NCI-H345 treated with DMSO at 0.1 percent for 48 hours (cell line): ENCODE measurements around the gene PDK4.
"Not testable (repeated sequence)": the region's sequence is repeated elsewhere in the genome, so short reads cannot be mapped to it uniquely, and the experiment has no call there.

Source experiments
- DNase-seq: peaks from one replicate; lab custom pipeline; 2025; ENCODE audit not compliant: unreplicated experiment; lab: John Stamatoyannopoulos, UW

PDK4 gene

GRCh38 chr7:95605275-95605674, 9.0 kb upstream of the PDK4 start:
- no peak for DNase-seq

GRCh38 chr7:95604811-95605210, 8.5 kb upstream of the PDK4 start:
- DNase-seq: not testable (repeated sequence)

- DNase-seq: not testable (repeated sequence)
These were observed 8.1 kb upstream of the PDK4 start for GRCh38 chr7:95604397-95604796.

GRCh38 chr7:95602421-95602820, 6.1 kb upstream of the PDK4 start:
- no peak for DNase-seq

- no peak for DNase-seq
These were observed 5.0 kb upstream of the PDK4 start for GRCh38 chr7:95601316-95601715.

GRCh38 chr7:95599069-95599468, 2.8 kb upstream of the PDK4 start:
- DNase-seq: no peak

- no peak for DNase-seq
These were observed 2.2 kb upstream of the PDK4 start for GRCh38 chr7:95598511-95598910.

- DNase-seq: no peak
These were observed 544 bp downstream of the PDK4 start for GRCh38 chr7:95595746-95596197.

GRCh38 chr7:95594185-95594584, 2.1 kb downstream of the PDK4 start:
- no peak for DNase-seq

GRCh38 chr7:95593343-95593742, 3.0 kb downstream of the PDK4 start:
- no peak for DNase-seq

GRCh38 chr7:95592570-95592969, 3.7 kb downstream of the PDK4 start:
- DNase-seq: no peak

- DNase-seq: no peak
These were observed 5.7 kb downstream of the PDK4 start for GRCh38 chr7:95590387-95591248.

- DNase-seq: no peak
These were observed 6.5 kb downstream of the PDK4 start for GRCh38 chr7:95589766-95590165.

- no peak for DNase-seq
These were observed 7.3 kb downstream of the PDK4 start for GRCh38 chr7:95589031-95589430.

- DNase-seq: no peak
These were observed 9.4 kb downstream of the PDK4 start for GRCh38 chr7:95586951-95587301.

GRCh38 chr7:95585426-95585789, 10.9 kb downstream of the PDK4 start:
- no peak for DNase-seq

- no peak for DNase-seq
These were observed 11.4 kb downstream of the PDK4 start for GRCh38 chr7:95584769-95585425.

GRCh38 chr7:95583834-95584621, 12.3 kb downstream of the PDK4 start:
- no peak for DNase-seq

- DNase-seq: no peak
These were observed 13.6 kb downstream of the PDK4 start for GRCh38 chr7:95582578-95583293.

GRCh38 chr7:95581467-95581866, 14.8 kb downstream of the PDK4 start:
- no peak for DNase-seq

- DNase-seq: no peak
These were observed 17.0 kb downstream of the PDK4 start for GRCh38 chr7:95579318-95579717.
